Spinal cord (tissue), 10 donors: ENCODE measurements around the gene THBS1. TPM values are rescaled to one million over a fixed set of nuclear protein-coding genes. Genes with fewer than 3 reads are reported as not detected.

Source experiments
- DNase-seq, 6 donors: peaks; one replicate each; pipeline versions ENCODE4 v3.0.0 to v3.0.0-alpha.2; 2013 to 2015; ENCODE audit warnings: low spot score in 6 of 6, low read depth in 4 of 6
- H3K27ac ChIP-seq: one replicate; pipeline ENCODE4 v1.5.1; 2013; ENCODE audit warnings: low read depth, low read length, control low read depth
- H3K27me3 ChIP-seq: one replicate; pipeline ENCODE4 v1.6.1; 2013; ENCODE audit warnings: low read length; ENCODE audit not compliant: control insufficient read depth, insufficient read depth
- H3K36me3 ChIP-seq: one replicate; pipeline ENCODE4 v1.6.1; 2013; ENCODE audit warnings: low read length; ENCODE audit not compliant: control insufficient read depth, insufficient read depth
- H3K4me1 ChIP-seq: one replicate; pipeline ENCODE4 v1.6.1; 2013; ENCODE audit warnings: low read length; ENCODE audit not compliant: control insufficient read depth, insufficient read depth
- H3K4me3 ChIP-seq: one replicate; pipeline ENCODE4 v1.5.1; 2013; ENCODE audit warnings: low read depth, low read length, control low read depth
- H3K9me3 ChIP-seq: one replicate; pipeline ENCODE4 v1.6.1; 2013; ENCODE audit warnings: low read length; ENCODE audit not compliant: control insufficient read depth, insufficient read depth
- WGBS: methylation state at CpG from one replicate; pipeline ENCODE4 v1.1.5; 2013; ENCODE audit warnings: missing lambda C conversion rate; ENCODE audit not compliant: insufficient coverage; 5-methylcytosine and 5-hydroxymethylcytosine counted together
- polyA plus RNA-seq, 2 donors: library from polyadenylated mRNA; unstranded; fragments of 120-200 nt; gene quantifications; one replicate each; pipeline ENCODE4 v1.2.1, GENCODE V29; 2013; ENCODE audit not compliant: insufficient read length in 2 of 2
- total RNA-seq, 2 donors: library from RNA; depleted of rRNA in 1 of 2; stranded (reverse); fragments of 120-200 nt in 1 of 2; fragments of >200 nt in 1 of 2; gene quantifications; one replicate each; pipeline versions ENCODE4 v1.2.3 to v1.2.4, GENCODE V29; 2013 to 2014
- donor health status: healthy.

The THBS1 gene
- total and polyA plus RNA-seq, 4 donors: 20.8 to 70.6 (median 35.4) TPM

DNA sequence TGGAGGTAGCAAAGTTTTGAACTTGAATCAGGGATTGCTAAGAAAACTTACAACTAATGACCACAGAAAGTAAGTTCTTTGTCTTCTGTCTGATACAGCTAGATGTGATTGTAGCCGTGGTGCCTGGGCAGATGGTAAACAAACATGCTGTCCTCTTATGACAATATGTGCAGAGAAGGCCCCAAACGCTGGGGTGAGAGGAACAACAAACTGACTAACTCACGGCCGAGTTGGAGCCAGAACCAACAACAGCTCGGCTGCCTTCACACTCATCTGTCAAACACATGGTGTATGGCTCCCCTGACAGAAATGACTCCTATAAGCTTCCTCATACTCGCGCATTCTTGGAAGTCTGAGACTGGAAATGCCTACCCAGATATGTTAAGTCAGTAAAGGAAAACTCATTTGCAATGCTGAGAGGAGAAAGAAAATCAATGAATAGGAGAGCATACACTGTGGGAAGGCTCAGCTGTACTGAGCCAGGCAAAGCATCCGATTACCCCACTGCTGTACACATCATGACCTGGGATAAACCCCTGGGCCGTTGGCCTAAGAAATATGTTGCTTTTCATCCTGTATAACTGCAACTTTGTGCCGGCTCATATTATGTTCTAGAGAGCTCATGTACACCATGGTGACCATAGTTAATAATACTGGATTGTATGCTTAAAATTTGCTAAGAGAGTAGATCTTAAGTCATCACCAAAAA is 5.7 kb downstream of the THBS1 start:
- peaks cover 19% of the 10 kb centered on the region for H3K36me3 ChIP-seq
- peak in 2 of 6 donors; percentile 65 to 95 for DNase-seq

DNA sequence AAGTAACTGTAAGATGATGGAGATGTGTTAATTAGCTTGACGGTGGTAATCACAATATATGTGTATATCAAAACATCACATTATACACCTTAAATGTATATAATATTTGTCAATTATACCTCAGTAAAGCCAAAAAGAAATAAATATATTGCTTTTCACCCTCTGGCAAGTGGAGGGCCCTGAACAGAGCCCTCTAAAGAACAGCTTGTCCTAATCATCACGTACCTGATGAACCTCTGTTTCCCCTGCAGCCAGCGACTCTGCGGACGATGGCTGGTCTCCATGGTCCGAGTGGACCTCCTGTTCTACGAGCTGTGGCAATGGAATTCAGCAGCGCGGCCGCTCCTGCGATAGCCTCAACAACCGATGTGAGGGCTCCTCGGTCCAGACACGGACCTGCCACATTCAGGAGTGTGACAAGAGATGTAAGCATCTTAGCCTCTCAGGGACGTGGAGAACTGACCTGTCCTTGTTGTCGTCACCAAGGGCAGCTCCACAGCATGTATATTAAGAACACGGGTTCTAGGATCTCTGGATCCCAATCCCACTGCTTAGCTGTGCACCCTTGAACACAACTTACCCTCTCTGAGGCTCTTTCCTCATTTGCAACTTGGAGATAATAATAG is 6.3 kb downstream of the THBS1 start:
- no peak overlapping the region for H3K4me3 ChIP-seq
- DNase-seq: no peak
- no peak overlapping the region for H3K27ac ChIP-seq
- no peaks in the 10 kb centered on the region for H3K27me3 ChIP-seq
- WGBS: 93% methylated on average over 16 of the region's 17 CpGs
- H3K4me1 ChIP-seq: peaks cover 10% of the 10 kb centered on the region
- H3K9me3 ChIP-seq: no peaks in the 10 kb centered on the region
- peaks cover 16% of the 10 kb centered on the region for H3K36me3 ChIP-seq

More for the DNA sequence above, 5.7 kb downstream of the THBS1 start:
- Histone ChIP-seq H3K9me3 (no peaks in the 10 kb centered on the region), H3K4me3 (no peak overlapping the region), H3K4me1 (peaks cover 17% of the 10 kb centered on the region), H3K27me3 (peaks cover 2% of the 10 kb centered on the region), H3K27ac (no peak overlapping the region)
- 33% methylated on average over 5 of the region's 10 CpGs for WGBS

DNA sequence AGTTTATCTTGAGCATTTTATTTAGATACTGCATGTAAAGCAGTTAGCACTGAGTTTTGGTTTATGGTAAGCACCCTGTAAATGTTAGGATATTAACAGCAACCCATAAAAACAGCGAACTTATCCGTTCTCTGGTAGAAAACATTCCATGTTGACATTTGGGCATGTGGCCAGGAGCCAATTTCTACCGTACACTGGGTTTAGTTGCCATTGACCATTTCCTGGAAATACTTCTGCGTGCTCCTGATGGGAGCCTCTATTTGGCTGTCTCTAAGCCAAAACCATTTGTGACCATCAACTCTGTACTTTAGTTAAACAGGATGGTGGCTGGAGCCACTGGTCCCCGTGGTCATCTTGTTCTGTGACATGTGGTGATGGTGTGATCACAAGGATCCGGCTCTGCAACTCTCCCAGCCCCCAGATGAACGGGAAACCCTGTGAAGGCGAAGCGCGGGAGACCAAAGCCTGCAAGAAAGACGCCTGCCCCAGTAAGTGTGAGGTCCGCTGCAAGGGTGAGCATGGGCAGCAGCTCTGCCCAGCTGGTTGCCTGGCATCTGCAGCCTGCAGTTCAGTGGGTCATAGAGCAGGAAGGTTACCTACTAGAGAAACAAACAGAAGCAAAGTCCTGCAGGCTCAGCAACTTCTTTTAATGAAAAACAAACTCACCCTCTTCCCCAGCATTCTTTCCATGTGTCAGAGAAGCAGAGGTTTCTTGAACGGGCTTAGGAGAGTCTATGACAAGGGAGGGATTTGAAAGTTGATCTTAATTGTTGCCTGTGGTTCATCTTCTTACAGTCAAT is 7.1 kb downstream of the THBS1 start:
- Histone ChIP-seq H3K27me3 (no peaks in the 10 kb centered on the region), H3K27ac (no peak overlapping the region), H3K4me1 (peaks cover 4% of the 10 kb centered on the region), H3K9me3 (no peaks in the 10 kb centered on the region), H3K4me3 (no peak overlapping the region), H3K36me3 (peaks cover 12% of the 10 kb centered on the region)
- WGBS: 86% methylated on average over 12 of the region's 13 CpGs
- DNase-seq: no peak

DNA sequence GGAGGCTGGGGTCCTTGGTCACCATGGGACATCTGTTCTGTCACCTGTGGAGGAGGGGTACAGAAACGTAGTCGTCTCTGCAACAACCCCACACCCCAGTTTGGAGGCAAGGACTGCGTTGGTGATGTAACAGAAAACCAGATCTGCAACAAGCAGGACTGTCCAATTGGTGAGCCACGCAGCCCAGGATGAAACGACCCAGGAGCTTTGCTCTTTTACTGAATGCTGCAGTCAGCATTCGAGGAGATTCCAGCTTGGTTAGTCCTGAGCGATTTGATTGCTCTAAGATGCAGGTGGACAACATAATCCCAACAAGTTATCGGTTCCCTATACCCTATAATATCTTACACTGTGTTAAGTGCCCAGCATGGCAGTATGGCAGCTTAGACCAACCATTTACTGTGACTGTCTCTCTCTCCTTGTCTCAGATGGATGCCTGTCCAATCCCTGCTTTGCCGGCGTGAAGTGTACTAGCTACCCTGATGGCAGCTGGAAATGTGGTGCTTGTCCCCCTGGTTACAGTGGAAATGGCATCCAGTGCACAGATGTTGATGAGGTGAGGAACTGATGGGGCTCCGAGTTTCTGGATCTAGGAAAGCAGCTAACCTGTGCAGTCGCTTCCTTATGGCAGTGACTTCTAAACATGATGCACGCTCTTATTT is 7.8 kb downstream of the THBS1 start:
- WGBS: 93% methylated on average over 10 of the region's 13 CpGs
- Histone ChIP-seq H3K4me1 (peaks cover 4% of the 10 kb centered on the region), H3K27me3 (no peaks in the 10 kb centered on the region), H3K4me3 (no peak overlapping the region), H3K27ac (no peak overlapping the region), H3K9me3 (no peaks in the 10 kb centered on the region), H3K36me3 (peaks cover 16% of the 10 kb centered on the region)
- no peak for DNase-seq

DNA sequence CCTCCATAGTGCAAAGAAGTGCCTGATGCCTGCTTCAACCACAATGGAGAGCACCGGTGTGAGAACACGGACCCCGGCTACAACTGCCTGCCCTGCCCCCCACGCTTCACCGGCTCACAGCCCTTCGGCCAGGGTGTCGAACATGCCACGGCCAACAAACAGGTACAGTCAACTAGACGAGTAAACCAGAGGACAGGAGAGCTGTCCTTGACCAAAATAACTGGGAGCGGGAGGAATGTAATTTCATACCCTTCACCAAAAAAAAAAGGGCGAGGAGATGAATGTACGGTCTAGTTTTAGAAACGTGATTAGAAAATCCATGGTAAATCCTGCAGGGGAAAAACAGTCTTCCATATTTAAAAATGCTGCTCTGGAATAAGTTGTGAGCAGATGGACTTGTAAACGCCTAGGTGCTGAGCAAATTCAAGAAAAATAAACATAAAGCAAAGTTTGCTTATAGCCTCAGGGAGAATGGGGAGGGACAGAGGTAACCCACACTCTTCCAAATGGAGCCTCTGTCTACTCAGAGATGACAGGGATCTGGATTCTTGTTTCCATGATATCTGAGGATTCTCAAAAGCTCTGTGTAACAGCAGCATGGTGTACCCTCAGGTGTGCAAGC is 8.4 kb downstream of the THBS1 start:
- H3K4me1 ChIP-seq: no peaks in the 10 kb centered on the region
- no peaks in the 10 kb centered on the region for H3K27me3 ChIP-seq
- 97% methylated on average over 7 of the region's 14 CpGs for WGBS
- peaks cover 16% of the 10 kb centered on the region for H3K36me3 ChIP-seq
- no peaks in the 10 kb centered on the region for H3K9me3 ChIP-seq
- H3K27ac ChIP-seq: no peak overlapping the region
- no peak for DNase-seq
- H3K4me3 ChIP-seq: no peak overlapping the region

DNA sequence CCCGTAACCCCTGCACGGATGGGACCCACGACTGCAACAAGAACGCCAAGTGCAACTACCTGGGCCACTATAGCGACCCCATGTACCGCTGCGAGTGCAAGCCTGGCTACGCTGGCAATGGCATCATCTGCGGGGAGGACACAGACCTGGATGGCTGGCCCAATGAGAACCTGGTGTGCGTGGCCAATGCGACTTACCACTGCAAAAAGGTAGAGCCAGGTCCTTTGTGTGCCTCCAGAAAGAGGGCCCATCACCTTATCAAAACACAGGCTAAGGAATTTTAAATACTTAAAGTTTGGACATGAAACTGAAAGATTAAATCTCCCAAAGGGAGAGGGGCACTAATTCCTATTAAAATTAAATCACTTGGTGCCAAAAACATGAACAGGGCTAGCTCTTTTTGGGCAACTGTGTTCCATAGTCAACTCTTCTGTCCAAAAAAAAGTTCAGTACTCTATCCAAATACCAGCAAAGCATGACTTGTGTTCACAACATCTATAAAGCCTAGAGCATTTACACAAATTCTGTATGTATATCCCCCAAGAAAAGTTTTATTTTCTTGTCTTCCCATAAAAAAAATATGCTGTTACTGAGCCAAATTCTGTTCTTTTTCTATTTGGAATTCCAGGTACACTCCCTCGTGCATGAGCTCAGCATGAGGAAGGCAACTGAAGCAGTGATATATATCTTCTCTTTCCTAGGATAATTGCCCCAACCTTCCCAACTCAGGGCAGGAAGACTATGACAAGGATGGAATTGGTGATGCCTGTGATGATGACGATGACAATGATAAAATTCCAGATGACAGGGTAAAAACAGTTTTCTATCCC is 9.2 kb downstream of the THBS1 start:
- H3K27me3 ChIP-seq: no peaks in the 10 kb centered on the region
- peaks cover 16% of the 10 kb centered on the region for H3K36me3 ChIP-seq
- H3K9me3 ChIP-seq: no peaks in the 10 kb centered on the region
- DNase-seq: no peak
- no peak overlapping the region for H3K4me3 ChIP-seq
- H3K4me1 ChIP-seq: no peaks in the 10 kb centered on the region
- no peak overlapping the region for H3K27ac ChIP-seq
- WGBS: 96% methylated on average over 11 of the region's 13 CpGs

DNA sequence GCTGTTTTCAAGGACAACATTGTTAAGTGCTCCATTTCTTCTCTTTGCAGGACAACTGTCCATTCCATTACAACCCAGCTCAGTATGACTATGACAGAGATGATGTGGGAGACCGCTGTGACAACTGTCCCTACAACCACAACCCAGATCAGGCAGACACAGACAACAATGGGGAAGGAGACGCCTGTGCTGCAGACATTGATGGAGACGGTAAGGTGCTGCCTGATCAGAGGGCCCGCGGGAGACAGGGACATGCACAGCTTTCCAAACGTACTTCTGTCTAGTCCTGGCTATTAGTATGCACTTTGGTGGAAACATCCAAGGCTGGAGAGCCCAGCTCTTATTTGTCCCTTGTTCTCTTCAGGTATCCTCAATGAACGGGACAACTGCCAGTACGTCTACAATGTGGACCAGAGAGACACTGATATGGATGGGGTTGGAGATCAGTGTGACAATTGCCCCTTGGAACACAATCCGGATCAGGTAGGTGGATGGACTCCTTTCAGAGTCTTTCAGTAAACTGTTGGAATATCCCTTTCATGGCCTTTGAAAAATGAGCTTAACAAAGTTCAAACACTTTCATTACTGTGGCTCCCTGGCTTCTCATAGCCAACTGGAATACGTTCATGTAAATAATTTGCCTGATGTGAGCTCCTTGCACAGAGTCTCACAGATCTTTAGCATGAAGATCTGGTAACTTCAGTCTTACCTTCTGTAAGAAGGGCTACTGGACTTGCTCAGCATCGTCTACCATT is 10.4 kb downstream of the THBS1 start:
- 97% methylated on average over 8 of the region's 11 CpGs for WGBS
- Histone ChIP-seq H3K27ac (no peak overlapping the region), H3K36me3 (peaks cover 16% of the 10 kb centered on the region), H3K4me1 (no peaks in the 10 kb centered on the region), H3K27me3 (no peaks in the 10 kb centered on the region), H3K9me3 (no peaks in the 10 kb centered on the region), H3K4me3 (no peak overlapping the region)
- no peak for DNase-seq

DNA sequence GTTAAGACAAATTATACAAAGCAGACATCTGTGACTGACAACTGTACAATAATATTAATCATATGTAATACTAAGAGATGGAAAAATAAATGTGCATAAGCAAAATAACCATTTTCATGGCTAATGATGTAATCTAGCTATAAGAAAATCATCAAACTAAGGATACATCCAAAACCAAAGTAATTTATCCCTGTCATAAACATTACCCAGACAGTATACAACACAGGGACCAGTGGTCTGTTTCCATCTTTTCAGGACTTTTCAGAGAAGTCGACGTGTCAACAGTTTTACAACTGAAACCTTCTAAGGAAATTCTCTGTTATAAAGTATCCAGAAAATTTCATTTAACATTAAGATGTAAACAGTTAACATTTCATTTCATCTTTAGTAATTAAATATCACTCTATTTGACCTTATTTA is 11.0 kb downstream of the THBS1 start:
- Histone ChIP-seq H3K27me3 (no peaks in the 10 kb centered on the region), H3K9me3 (no peaks in the 10 kb centered on the region), H3K4me3 (no peak overlapping the region), H3K4me1 (no peaks in the 10 kb centered on the region), H3K27ac (no peak overlapping the region), H3K36me3 (peaks cover 16% of the 10 kb centered on the region)
- WGBS: no CpG with 5 or more reads among the region's 2 CpGs
- no peak for DNase-seq
